GM19238 (cell line): Measurements from ENCODE around the gene TBX18.

Experiments
- DNase-seq: peaks from one replicate; pipeline ENCODE4 v3.0.0; 2011; ENCODE audit warnings: low spot score; ENCODE audit not compliant: insufficient read length

TBX18 gene

GRCh38 chr6:84749181-84749580, 15.2 kb downstream of the TBX18 start:
- DNase-seq = no peak

- no peak for DNase-seq
These were observed 16.0 kb downstream of the TBX18 start for GRCh38 chr6:84748376-84748775.

DNA sequence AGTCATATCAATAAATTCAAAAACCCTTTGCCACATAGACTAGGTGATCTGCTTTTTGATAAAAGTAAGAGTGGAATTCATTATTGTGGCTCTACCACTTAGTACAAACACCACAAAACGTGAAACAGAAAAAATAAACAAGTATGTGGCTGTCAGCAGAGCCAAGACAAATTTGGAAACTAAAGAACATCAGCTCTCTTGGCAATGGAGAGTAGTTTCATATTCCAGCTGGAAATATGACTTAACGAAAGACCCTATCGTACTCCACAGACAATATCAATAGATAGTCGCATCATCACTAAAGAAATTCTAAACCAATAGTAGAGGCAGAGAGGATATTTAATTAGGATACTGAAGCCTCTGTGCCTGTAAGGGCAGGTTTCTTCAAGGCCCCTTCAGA, 20.8 kb downstream of the TBX18 start:
- no peak for DNase-seq

DNA sequence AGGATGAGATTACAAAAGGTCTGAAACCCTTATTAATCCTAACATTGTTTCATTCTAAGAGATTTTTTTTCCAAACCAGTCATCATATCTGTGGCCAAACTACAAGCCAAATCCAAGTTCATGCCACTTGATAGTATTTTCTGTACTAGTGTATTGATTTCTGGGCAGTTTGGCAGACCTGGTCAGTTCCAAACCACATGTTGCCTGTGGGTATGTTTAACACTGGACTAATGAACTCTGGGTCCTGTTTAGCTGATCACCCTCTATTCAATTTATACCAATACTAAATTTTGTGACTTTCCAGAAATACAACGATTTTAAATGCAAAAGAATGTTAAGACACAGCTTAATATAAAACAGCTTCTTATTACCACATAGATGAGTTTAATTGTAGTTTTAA, 24.0 kb downstream of the TBX18 start:
- DNase-seq = no peak

DNA sequence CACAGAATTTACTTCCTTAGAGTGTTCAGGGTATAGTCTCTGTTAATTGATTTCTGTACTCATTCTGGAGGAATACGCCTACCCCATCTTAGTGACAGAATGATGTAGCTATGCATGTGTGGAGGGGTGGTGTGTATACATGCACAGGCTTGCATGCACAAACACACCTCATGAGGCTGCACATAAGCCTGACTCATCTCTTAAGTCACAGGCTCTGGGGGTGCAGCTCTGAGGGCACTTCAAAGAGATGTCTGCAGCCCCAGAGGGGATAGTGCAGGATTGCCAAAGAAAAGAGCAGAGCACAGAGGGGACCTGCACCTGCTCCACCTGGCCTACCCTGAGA, 24.6 kb downstream of the TBX18 start:
- DNase-seq = no peak

GRCh38 chr6:84738996-84739865, 25.2 kb downstream of the TBX18 start:
- DNase-seq = no peak

DNA sequence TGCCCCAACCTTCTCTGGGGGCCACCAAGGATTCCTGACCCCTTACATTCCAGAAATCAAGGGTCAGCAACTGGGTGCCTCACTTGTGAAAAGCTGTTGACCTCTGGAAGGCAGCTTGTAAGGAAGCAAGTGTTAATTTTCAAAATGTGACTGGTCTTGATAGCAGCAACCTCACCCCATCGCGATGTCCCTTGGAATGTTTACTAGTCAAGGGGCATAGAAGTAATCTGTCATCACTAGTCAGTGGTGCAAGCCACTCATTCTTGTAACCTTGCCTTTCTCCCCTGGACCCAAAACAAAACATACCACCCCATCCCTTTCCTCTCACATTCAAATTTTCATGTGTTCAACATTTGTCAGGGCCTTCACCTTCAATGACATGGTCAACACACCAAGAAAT, 30.5 kb downstream of the TBX18 start:
- no peak for DNase-seq

DNA sequence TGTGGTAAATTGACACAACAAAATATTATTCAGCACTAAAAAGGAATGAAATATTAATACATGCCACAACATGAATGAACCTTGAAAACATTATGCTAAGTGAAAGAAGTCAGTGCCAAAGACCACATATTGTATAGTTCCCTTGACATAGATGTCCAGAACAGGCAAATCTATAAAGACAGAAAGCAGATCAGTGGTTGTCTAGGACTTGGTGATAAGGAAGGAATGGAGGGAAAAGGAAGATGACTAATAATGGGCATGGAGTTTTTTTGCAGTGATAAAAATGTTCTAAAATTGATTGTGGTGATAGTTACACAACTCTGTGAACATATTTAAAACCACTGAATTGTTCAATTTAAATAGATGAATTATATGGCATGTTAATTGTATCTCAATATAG, 32.5 kb downstream of the TBX18 start:
- DNase-seq = no peak

GRCh38 chr6:84731401-84731800, 33.0 kb downstream of the TBX18 start:
- DNase-seq = no peak

DNA sequence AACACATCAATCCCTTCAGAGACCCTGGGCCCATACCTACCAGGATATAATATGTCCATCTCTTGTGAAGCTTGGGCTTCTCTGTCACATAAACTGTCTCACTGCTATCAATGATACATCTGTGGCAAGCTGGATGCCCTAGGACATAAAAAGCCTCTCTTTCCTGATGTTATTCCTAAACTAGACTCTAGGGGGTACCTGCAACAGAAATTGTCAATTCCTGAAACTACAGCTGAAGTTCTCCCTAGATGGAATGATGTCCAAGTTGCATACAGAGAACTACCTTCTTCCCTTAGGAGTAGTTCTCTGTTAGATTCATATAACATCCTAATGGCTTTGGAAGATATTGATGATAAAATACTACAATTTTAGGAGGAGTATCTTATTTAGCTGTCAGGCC, 35.8 kb downstream of the TBX18 start:
- DNase-seq = no peak

- DNase-seq = no peak
These were observed 45.2 kb downstream of the TBX18 start for GRCh38 chr6:84719152-84719551.

- no peak for DNase-seq
These were observed 46.1 kb downstream of the TBX18 start for GRCh38 chr6:84718038-84718955.

DNA sequence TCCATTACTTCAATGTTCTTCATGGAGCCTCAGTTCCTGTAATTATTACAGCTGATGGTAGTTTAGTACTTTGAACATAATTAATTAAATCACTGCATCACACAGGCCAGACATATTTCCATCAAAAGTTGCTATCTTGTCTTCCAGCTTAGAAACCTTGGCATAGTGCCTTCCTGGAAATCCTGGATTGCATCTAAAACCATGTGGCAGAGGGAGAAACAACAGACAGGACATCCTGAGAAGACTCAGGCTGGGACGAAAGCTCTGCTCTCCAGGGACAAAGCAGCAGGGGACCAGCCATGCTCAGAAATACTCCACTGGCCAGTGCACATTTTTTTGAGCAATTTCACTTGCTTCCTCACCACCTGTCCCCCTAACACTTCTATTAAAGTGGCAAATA, 55.3 kb downstream of the TBX18 start:
- no peak for DNase-seq

DNA sequence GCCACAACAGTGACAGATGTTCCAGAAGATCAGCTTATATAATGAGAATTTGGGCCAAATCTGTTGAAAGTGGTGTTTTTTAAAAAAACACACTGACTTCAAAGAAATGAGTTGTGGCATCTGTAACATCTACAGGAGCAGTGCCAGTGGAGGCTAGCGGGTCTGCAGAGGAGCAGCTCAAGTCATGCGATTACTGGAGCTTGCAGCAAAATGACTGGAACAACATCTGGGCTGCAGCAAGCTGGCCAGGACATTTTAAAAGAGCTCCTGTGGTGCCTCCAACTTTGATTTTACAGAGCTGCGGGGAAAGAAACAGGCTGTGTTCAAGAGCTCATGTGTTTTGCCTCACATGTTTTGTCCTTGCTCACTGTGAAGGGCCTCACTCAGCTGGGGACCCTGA, 57.2 kb downstream of the TBX18 start:
- DNase-seq = no peak

DNA sequence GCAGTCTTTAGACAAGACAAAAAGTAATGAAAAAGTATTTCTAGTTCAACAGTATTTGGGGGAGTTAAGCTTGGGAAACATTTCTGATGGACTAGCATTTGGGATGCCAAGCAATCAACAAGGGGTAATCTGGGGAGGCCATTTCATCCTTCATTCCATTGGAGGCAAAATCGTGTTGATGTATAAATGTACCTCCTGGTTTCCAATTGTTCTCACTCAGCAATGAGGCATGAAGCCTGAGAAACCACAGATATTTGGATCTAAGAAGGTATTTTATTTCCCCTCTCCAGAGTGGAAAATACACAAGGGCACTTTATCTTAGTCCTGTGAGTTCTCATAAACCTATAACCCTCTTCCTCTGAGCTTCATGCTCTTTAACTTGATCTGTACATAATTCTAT, 68.2 kb downstream of the TBX18 start:
- DNase-seq = no peak

GRCh38 chr6:84691978-84692623, 72.3 kb downstream of the TBX18 start:
- DNase-seq = no peak

GRCh38 chr6:84688141-84688873, 76.1 kb downstream of the TBX18 start:
- DNase-seq = no peak

GRCh38 chr6:84687431-84687830, 77.0 kb downstream of the TBX18 start:
- no peak for DNase-seq

DNA sequence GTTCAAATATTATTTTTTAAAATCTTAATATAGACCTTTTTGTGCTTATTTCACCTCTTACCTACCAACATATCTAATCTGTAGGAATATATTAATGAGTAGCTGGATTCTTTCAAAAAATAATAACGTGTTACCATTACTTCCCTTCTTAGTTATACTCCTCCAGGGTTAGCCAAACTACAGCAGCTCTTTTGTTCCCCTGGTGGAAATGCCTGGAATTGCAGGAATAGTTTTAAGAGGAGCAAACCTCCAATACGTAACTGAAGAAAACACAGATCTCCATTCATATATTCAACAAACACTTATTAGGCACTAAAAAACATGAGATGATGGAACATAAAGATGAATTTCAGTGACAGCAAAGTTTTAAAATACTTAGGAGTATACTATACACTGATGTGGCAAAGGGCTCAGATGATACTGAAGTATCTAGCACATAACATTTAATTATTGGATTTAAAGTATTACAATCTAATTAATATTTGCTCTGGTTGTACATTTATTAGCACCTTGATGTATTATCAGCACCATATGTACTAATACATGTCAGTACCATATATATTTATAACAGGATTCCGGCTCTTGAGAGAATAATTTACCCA, 78.3 kb downstream of the TBX18 start:
- DNase-seq = no peak

DNA sequence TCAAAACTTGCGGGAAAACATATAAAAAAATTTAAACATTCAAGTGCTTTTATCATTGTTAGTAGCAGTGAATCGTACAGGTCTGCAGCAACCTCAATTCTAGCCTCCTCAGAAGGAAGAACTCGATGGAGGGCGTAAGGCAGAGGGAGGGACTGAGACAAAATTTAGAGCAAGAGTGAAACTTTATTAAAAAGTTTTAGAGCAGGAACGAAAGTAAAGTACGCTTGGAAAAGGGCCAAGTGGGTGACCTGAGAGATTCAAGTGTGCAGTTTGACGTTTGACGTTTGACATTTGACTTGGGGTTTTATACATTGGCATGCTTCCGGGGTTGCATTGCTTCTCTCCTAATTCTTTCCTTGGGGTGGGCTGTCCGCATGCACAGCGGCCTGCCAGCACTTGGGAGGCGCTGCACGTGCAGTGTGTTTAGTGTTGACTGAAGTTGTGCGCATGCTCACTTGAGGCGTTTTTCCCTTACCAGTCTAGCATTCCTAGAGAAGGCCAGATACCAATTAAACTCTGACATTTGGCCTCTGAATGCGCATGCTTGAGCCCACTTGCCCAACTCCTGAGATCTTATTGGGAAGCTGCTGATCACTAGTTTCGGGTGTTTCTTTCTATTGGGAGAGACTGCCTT, 82.6 kb downstream of the TBX18 start:
- DNase-seq = no peak

- DNase-seq = no peak
These were observed 88.7 kb downstream of the TBX18 start for GRCh38 chr6:84675651-84676050.
